WERI-Rb-1 (cell line): ENCODE results near the gene FRMPD2.

Experiments
- DNase-seq: peaks from one replicate; pipeline ENCODE4 v3.0.0-alpha.2; 2020
- H3K27ac ChIP-seq: fragments of 250-450 bp; sonication (Bioruptor Pico); 2 replicates; pipeline ENCODE4 v1.5.1; 2020; ENCODE audit warnings: mild to moderate bottlenecking, moderate library complexity
- H3K27me3 ChIP-seq: fragments of 250-450 bp; sonication (Bioruptor Pico); 2 replicates; pipeline ENCODE4 v1.5.1; 2021; ENCODE audit warnings: mild to moderate bottlenecking, low read depth, moderate library complexity; ENCODE audit not compliant: insufficient read depth, severe bottlenecking
- H3K36me3 ChIP-seq: fragments of 250-450 bp; sonication (Bioruptor Pico); 2 replicates; pipeline ENCODE4 v1.5.1; 2020; ENCODE audit warnings: mild to moderate bottlenecking, moderate library complexity
- H3K4me3 ChIP-seq: 2 replicates; pipeline ENCODE4 v1.5.1; 2011; ENCODE audit warnings: low read depth, mild to moderate bottlenecking, control low read depth, low read length
- H3K9me3 ChIP-seq: fragments of 250-450 bp; sonication (Bioruptor Pico); 2 replicates; pipeline ENCODE4 v1.5.1; 2021; ENCODE audit warnings: mild to moderate bottlenecking, moderate library complexity; ENCODE audit not compliant: severe bottlenecking
- CTCF ChIP-seq: IDR thresholded peaks from 2 replicates; pipeline ENCODE4 v1.5.1; 2011; ENCODE audit warnings: low read depth, mild to moderate bottlenecking, control low read depth, inconsistent platforms, low read length

FRMPD2 gene

DNA sequence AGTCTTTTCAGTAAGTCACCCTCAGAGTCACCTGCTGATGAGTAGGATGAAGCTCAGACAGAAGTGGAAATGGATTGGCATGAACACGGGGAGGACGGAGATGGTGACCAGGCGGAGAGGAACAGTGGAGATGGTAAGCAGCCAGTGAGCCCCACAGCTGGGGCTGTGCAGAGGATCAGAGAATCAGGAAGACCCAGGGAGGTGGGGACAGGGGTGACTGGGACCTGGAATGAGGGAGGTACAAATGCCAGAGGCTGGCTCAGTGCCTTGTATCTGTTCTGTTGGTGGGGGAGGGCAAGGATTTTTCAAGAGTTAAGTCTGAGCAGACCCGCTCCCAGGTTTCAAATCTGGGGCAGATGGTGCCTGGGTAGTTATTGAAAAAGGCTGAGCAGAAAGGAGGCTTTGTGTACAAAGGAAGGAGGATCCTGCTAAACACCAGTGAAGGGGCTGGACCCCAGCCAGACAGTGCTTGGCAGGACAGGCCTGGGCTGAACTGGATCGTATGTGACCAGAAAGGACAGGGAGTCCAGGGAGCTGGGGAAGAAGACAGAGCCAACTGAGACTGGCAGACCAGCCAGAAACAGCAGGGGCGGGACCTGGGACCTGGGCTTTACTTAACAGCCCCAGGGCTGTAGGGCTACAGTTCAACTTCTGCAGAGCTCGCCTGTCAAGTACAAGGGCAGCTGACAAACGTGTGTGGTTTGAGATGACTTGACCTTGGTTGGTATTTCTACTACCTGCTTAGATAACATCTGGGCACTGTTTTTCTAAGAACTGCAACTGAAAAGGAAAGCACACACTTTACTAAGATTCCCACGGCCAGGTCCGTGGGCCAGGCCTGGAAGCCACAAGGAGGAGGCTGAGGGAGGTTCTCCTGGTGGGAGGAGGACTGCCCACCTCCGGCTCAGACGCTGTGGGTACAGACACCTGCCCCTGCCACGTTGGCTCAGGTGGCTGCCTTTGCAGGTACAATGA, 13.2 kb upstream of the FRMPD2 start:
- Histone ChIP-seq H3K27me3 (no peaks in the 10 kb centered on the region), H3K9me3 (no peaks in the 10 kb centered on the region), H3K4me3 (no peak overlapping the region), H3K27ac (peak overlapping the region; percentile 93), H3K36me3 (no peaks in the 10 kb centered on the region)
- no peak for TF ChIP-seq CTCF
- peak; percentile 89 for DNase-seq

GRCh38 chr10:48286356-48286755, 11.9 kb upstream of the FRMPD2 start:
- no peaks in the 10 kb centered on the region for H3K9me3 ChIP-seq
- no peak overlapping the region for H3K4me3 ChIP-seq
- no peak for DNase-seq
- H3K27me3 ChIP-seq, result no peaks in the 10 kb centered on the region
- peak overlapping the region; percentile 93 for H3K27ac ChIP-seq
- no peaks in the 10 kb centered on the region for H3K36me3 ChIP-seq
- no peak for TF ChIP-seq CTCF

- H3K27ac ChIP-seq, result no peak overlapping the region
- no peak for DNase-seq
- no peak overlapping the region for H3K4me3 ChIP-seq
- no peaks in the 10 kb centered on the region for H3K9me3 ChIP-seq
- H3K27me3 ChIP-seq, result no peaks in the 10 kb centered on the region
- H3K36me3 ChIP-seq, result no peaks in the 10 kb centered on the region
- no peak for TF ChIP-seq CTCF
These were observed 11.2 kb upstream of the FRMPD2 start for GRCh38 chr10:48285710-48286109.

- no peak overlapping the region for H3K4me3 ChIP-seq
- H3K27ac ChIP-seq, result no peak overlapping the region
- no peaks in the 10 kb centered on the region for H3K36me3 ChIP-seq
- no peaks in the 10 kb centered on the region for H3K9me3 ChIP-seq
- H3K27me3 ChIP-seq, result no peaks in the 10 kb centered on the region
- TF ChIP-seq CTCF, result no peak
- DNase-seq, result no peak
These were observed 10.3 kb upstream of the FRMPD2 start for GRCh38 chr10:48284811-48285210.

DNA sequence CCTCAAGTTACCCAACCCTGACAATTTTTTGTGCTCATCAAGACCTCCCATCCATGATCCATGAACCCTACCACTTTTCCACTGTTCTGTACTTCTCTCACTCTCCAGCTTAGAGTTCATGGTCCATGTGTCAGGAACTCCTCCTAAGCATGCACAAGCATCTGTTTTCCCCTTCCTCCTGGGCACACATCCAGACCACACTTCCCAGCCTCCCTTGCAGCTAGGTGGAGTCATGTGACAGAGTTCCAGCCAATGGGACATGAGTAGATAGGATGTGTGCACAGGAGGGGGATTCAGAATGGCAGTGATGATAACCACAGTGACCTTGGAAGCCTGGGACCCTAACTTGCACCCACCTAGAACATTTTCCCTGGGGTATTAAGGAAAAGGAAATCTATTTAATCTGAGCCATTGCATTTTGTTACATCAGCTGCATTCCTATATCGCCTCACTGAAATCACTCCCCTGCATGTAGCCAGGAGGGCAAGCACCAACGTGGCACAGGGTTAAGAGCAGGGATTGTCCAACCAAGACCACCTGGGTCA, 9.6 kb upstream of the FRMPD2 start:
- H3K36me3 ChIP-seq, result no peaks in the 10 kb centered on the region
- no peak overlapping the region for H3K27ac ChIP-seq
- no peaks in the 10 kb centered on the region for H3K9me3 ChIP-seq
- no peaks in the 10 kb centered on the region for H3K27me3 ChIP-seq
- DNase-seq, result no peak
- no peak for TF ChIP-seq CTCF
- H3K4me3 ChIP-seq, result no peak overlapping the region
